Measurements from ENCODE around the gene SH3PXD2A. TPM values are rescaled to one million over a fixed set of nuclear protein-coding genes. Genes with fewer than 3 reads are reported as not detected.

SH3PXD2A gene
- total and polyA plus RNA-seq, 10 of the 15 experiments (the other 5 are each of a cell fraction or from before 2014, with no cell fraction given): 0.63 to 14.0 (median 4.4) TPM

DNA sequence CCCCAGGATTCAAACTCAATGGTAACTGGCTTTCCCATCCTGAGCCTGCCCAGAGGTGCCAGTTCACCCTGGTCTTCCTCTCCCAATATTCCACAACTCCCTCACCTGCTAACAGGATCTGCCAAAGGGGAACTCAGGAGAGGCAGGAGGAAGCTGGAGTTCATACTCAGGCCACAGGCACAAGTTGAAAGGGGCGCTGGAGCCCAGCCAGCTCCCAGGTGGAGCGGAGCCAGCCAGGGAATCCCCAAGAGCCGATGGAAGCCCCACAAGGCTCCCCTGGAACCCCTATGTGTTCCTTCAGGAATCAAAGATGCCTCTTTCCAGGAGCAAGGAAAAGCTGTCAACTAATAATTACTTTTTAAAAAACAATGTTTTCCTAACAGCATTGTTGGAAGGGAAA is 63.5 kb downstream of the SH3PXD2A start:
- FAIRE-seq: no peak
- Histone ChIP-seq H3K4me1 (ENCODE audit: control insufficient read depth, insufficient read depth, low read length) (no peaks in the 10 kb centered on the region), H3K4me2 (ENCODE audit: control insufficient read depth, insufficient read depth) (no peak overlapping the region), H4K20me1 (ENCODE audit: control insufficient read depth, insufficient read depth) (no peaks in the 10 kb centered on the region), H3K79me2 (ENCODE audit: control insufficient read depth, insufficient read depth, low read length) (no peaks in the 10 kb centered on the region), H3K9me3 (replicated peaks; ENCODE audit: control insufficient read depth, insufficient read depth, low read length) (no peaks in the 10 kb centered on the region), H2AFZ (ENCODE audit: control insufficient read depth, low read depth, low read length) (no peak overlapping the region), H3K36me3 (ENCODE audit: control insufficient read depth in 2 of 2, insufficient read depth in 2 of 2, low read length in 1 of 2) (no peaks in the 10 kb centered on the region), H3K27ac (ENCODE audit: control insufficient read depth, insufficient read depth) (no peak overlapping the region), H3K27me3 (replicated peaks in 1 of 2; ENCODE audit: control insufficient read depth in 2 of 2, insufficient read depth in 2 of 2, low read length in 1 of 2) (peaks cover 2 to 4% of the 10 kb centered on the region in 2 experiments; a peak in 1 of 4 replicates), H3K4me3 (no peak overlapping the region), H3K9ac (ENCODE audit: control insufficient read depth, insufficient read depth, low read length) (no peak overlapping the region)
- no peak for TF ChIP-seq MTA3 (IDR thresholded peaks at IDR 0.05; ENCODE audit: borderline replicate concordance, low read length)
- no peak for TF ChIP-seq ETV6 (conservative IDR thresholded peaks at IDR 0.05 in 1 of 2, IDR thresholded peaks at IDR 0.05 in 1 of 2; ENCODE audit: borderline replicate concordance in 1 of 2, low read depth in 1 of 2)
- no peak for TF ChIP-seq YBX1 (IDR thresholded peaks at IDR 0.05)
- no peak for TF ChIP-seq BRCA1 (IDR thresholded peaks at IDR 0.05; ENCODE audit: low read depth, low read length)
- TF ChIP-seq SUZ12 (IDR thresholded peaks at IDR 0.05; ENCODE audit: unreplicated experiment): no peak
- TF ChIP-seq IKZF2 (IDR thresholded peaks at IDR 0.05): no peak
- TF ChIP-seq NFIC (IDR thresholded peaks at IDR 0.05; ENCODE audit: low read depth, low read length): no peak
- no peak for TF ChIP-seq CHD2 (IDR thresholded peaks at IDR 0.05; ENCODE audit: borderline replicate concordance, low read depth, low read length)
- TF ChIP-seq ELK1 (IDR thresholded peaks at IDR 0.05; ENCODE audit: low read depth, low read length): no peak
- TF ChIP-seq, protein P1, sequence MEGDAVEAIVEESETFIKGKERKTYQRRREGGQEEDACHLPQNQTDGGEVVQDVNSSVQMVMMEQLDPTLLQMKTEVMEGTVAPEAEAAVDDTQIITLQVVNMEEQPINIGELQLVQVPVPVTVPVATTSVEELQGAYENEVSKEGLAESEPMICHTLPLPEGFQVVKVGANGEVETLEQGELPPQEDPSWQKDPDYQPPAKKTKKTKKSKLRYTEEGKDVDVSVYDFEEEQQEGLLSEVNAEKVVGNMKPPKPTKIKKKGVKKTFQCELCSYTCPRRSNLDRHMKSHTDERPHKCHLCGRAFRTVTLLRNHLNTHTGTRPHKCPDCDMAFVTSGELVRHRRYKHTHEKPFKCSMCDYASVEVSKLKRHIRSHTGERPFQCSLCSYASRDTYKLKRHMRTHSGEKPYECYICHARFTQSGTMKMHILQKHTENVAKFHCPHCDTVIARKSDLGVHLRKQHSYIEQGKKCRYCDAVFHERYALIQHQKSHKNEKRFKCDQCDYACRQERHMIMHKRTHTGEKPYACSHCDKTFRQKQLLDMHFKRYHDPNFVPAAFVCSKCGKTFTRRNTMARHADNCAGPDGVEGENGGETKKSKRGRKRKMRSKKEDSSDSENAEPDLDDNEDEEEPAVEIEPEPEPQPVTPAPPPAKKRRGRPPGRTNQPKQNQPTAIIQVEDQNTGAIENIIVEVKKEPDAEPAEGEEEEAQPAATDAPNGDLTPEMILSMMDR (IDR thresholded peaks at IDR 0.05 in 2 of 3, conservative IDR thresholded peaks at IDR 0.05 in 1 of 3; ENCODE audit: control insufficient read depth in 2 of 3, extremely low read depth in 1 of 3, insufficient read depth in 1 of 3, low read depth in 3 of 3, low read length in 3 of 3): no peak
- TF ChIP-seq CEBPB (IDR thresholded peaks at IDR 0.05; ENCODE audit: borderline replicate concordance in 1 of 2, low read depth in 2 of 2, low read length in 2 of 2): no peak
- no peak for TF ChIP-seq SPI1 (IDR thresholded peaks at IDR 0.05; ENCODE audit: borderline replicate concordance, insufficient read depth, low read depth, low read length)
- no peak for TF ChIP-seq NKRF (conservative IDR thresholded peaks at IDR 0.05)
- no peak for TF ChIP-seq STAT1 (conservative IDR thresholded peaks at IDR 0.05)
- in situ Hi-C loops (cut with MboI): no loop called here
- POLR2A ChIA-PET: no interaction called here
- ATAC-seq: no peak
- intact Hi-C loops (cut with micrococcal nuclease; ENCODE audit: unreplicated experiment): no loop called here
- SMC1A ChIA-PET (ENCODE audit: uncharacterized antibody, unreplicated experiment): no interaction called here
- DNase-seq (ENCODE audit: low read depth, low spot score): no peak
- BruUV-seq (replicated peaks): no TSS peak
- CTCF ChIA-PET: interaction anchor here (1.0 to 1.2 kb wide), 2 partner anchors 9 to 199 kb away, joined by 3 read pairs; no protein-coding TSS in a partner anchor
- RAD21 ChIA-PET (ENCODE audit: unreplicated experiment): no interaction called here
- 39% methylated on average over 3 of the region's 3 CpGs for WGBS (ENCODE audit: insufficient coverage, insufficient replicate concordance, low lambda C conversion rate, missing lambda C conversion rate)

Measured in GM12878 (cell line).